Measurements from ENCODE around the gene TEKT5.

TEKT5 gene

DNA sequence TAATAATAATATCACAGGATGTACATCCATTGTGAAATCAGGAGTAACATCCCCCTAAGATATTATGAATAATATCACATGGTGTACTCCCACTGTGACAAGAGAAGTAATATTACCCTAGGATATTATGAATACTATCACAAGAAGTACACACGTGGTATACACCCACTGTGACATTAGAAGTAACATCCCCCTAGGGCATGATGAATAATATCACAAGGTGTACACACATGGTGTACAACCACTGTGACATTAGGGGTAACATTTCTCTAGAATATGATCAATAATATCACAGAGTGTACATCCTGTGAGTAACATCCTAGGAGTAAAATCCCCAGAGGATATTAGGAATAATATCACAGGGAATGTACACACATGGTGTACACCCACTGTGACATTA lies 5.0 kb upstream of the TEKT5 start:
- FAIRE-seq (no peak), DNase-seq (ENCODE audit: insufficient read length, low spot score) (no peak)
- TF ChIP-seq, protein P1, sequence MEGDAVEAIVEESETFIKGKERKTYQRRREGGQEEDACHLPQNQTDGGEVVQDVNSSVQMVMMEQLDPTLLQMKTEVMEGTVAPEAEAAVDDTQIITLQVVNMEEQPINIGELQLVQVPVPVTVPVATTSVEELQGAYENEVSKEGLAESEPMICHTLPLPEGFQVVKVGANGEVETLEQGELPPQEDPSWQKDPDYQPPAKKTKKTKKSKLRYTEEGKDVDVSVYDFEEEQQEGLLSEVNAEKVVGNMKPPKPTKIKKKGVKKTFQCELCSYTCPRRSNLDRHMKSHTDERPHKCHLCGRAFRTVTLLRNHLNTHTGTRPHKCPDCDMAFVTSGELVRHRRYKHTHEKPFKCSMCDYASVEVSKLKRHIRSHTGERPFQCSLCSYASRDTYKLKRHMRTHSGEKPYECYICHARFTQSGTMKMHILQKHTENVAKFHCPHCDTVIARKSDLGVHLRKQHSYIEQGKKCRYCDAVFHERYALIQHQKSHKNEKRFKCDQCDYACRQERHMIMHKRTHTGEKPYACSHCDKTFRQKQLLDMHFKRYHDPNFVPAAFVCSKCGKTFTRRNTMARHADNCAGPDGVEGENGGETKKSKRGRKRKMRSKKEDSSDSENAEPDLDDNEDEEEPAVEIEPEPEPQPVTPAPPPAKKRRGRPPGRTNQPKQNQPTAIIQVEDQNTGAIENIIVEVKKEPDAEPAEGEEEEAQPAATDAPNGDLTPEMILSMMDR (IDR thresholded peaks at IDR 0.05; ENCODE audit: insufficient read depth, missing control alignments), result no peak

- TF ChIP-seq, protein P1 (IDR thresholded peaks at IDR 0.05; ENCODE audit: insufficient read depth, missing control alignments), result no peak
- DNase-seq (ENCODE audit: insufficient read length, low spot score) (no peak), FAIRE-seq (no peak)
Observed at GRCh38 chr16:10694306-10694705, 424 bp downstream of the TEKT5 start.

- no peak for FAIRE-seq
- DNase-seq (ENCODE audit: insufficient read length, low spot score), result no peak
- TF ChIP-seq, protein P1 (IDR thresholded peaks at IDR 0.05; ENCODE audit: insufficient read depth, missing control alignments), result no peak
Observed at GRCh38 chr16:10693889-10694288, 841 bp downstream of the TEKT5 start.

DNA sequence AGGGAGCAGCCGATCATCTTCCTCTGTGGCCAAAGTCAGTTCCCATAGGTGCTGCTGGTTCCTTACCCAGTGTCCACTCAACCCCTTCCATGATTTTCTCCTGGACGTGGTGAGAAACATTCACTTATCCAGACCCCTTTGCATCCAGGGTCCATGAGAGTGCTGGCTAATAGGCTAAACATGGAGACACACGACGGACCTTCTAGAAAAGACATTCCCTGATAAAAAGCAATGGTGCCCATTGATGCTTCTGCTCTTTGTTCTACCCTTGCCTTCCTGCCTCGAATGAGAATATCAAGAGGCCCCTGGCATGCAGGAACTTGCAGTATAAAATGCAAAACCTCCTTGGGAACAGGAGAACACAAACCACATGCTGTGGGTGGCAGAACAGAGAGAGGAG lies 2.3 kb downstream of the TEKT5 start:
- FAIRE-seq, result no peak
- TF ChIP-seq, protein P1 (IDR thresholded peaks at IDR 0.05; ENCODE audit: insufficient read depth, missing control alignments), result no peak

GRCh38 chr16:10688726-10689125 lies 6.0 kb downstream of the TEKT5 start:
- FAIRE-seq (no peak), DNase-seq (ENCODE audit: insufficient read length, low spot score) (no peak)
- TF ChIP-seq, protein P1 (IDR thresholded peaks at IDR 0.05; ENCODE audit: insufficient read depth, missing control alignments), result no peak

More for the DNA sequence above, 2.3 kb downstream of the TEKT5 start:
- no peak for DNase-seq (ENCODE audit: insufficient read length, low spot score)

- DNase-seq (ENCODE audit: insufficient read length, low spot score), result no peak
Observed at GRCh38 chr16:10688291-10688690, 6.4 kb downstream of the TEKT5 start.

GRCh38 chr16:10685709-10686108 lies 9.0 kb downstream of the TEKT5 start:
- TF ChIP-seq, protein P1 (IDR thresholded peaks at IDR 0.05; ENCODE audit: insufficient read depth, missing control alignments), result no peak
- DNase-seq (ENCODE audit: insufficient read length, low spot score) (no peak), FAIRE-seq (no peak)

More at GRCh38 chr16:10688291-10688690, 6.4 kb downstream of the TEKT5 start:
- TF ChIP-seq, protein P1 (IDR thresholded peaks at IDR 0.05; ENCODE audit: insufficient read depth, missing control alignments), result no peak
- FAIRE-seq, result no peak

All from D721Med (cell line).